Measurements from ENCODE around the gene MMD2.

DNA sequence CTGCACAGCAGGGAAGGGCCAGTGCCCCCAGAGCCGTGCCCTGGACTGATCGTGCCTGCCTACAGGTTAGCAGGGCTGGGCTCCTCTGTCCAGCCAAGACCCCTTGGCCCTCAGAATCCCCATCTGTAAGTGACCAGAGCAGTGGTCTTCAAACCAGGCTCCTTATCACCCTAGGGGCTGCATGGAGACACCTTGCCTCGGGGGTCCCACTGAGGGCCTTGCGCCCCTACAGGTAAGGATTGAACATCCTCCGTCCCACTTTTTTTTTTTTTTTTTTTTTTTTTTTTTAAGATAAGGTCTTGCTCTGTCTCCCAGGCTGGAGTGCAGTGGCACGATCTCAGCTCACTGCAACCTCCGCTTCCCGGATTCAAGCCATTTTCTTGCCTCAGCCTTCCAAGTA, 42.9 kb downstream of the MMD2 start:
- TF ChIP-seq, protein P1, sequence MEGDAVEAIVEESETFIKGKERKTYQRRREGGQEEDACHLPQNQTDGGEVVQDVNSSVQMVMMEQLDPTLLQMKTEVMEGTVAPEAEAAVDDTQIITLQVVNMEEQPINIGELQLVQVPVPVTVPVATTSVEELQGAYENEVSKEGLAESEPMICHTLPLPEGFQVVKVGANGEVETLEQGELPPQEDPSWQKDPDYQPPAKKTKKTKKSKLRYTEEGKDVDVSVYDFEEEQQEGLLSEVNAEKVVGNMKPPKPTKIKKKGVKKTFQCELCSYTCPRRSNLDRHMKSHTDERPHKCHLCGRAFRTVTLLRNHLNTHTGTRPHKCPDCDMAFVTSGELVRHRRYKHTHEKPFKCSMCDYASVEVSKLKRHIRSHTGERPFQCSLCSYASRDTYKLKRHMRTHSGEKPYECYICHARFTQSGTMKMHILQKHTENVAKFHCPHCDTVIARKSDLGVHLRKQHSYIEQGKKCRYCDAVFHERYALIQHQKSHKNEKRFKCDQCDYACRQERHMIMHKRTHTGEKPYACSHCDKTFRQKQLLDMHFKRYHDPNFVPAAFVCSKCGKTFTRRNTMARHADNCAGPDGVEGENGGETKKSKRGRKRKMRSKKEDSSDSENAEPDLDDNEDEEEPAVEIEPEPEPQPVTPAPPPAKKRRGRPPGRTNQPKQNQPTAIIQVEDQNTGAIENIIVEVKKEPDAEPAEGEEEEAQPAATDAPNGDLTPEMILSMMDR (IDR thresholded peaks at IDR 0.05; ENCODE audit: low read length): no peak
- no peak for TF ChIP-seq EZH2 (optimal IDR thresholded peaks at IDR 0.05; ENCODE audit: low read depth, low read length)
